Mucosa of gallbladder (tissue), 1 donor: Measurements from ENCODE around the gene EFL1. TPM values are rescaled to one million over a fixed set of nuclear protein-coding genes. Genes with fewer than 3 reads are reported as not detected.
"Not testable (repeated sequence)": the region's sequence is repeated elsewhere in the genome, so short reads cannot be mapped to it uniquely, and the experiment has no call there.

ENCODE experiments used
- DNase-seq: peaks from one replicate; pipeline ENCODE4 v3.0.0-alpha.2; 2020; ENCODE audit warnings: low spot score
- total RNA-seq: library from RNA; stranded (reverse); gene quantifications from one replicate; pipeline ENCODE4 v1.2.1, GENCODE V29; 2021
- donor health status: DM: no; HTN: no; CAD: no.

EFL1 gene
- total RNA-seq, 1 donor from 2014 or later = 22.9 TPM

DNA sequence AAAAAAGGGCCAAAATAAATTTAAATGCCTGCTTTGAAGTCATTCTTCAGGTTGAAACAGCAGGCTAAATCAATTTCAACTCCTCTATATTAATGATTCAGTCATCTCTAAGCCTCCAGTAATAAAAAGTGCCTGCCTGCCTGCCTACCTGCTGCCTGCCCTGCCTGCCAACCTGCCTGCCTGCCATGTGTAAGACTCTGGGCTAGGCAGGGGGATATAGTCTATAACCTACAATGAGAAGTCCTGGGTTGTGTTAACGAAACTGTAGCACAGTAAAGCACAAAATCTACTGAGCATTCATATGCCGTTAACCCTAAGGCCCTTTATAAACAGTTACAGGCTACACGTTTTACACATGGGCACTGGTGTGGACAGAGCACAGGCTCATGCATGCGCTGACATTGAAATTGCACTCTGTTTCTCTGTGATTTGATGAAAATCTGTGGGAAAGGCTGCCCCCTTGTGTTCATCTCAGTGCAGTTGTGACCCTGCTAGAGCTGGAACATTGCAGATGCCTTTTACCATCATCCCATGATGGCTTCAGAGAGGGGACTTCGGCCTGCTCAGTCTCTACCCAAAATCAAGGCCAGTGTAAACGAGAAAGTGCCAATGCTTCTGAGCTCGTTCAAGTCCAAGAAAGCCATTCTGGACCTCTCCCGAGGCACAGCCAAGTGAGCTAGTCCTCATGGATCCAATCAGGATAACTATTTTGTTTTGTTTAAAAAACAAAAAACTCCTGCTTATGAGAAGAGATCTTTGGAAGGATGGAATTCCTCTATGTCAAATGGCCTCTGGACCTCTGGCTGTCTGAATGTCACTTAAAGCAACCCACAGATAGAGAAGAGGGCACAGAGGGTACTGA, 64.6 kb downstream of the EFL1 start:
- DNase-seq = peak; percentile 72

DNA sequence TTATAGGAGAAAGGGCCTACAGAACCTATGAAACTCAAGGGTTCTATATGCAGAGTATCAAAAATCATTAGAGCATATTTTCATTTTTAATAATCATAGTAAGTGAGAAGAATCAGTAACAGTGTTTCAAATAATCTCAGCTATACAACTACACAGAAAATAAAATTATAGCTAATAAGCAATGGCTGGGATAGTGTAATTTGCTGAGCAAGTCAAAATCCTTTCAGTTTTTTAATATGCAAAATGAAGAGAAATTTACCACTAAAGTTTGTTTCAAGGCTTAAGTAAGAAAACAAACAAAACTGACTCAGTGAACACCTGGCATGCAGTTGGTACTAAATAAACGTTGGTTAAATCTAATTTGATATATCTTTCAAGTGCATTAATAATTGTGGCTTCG, 66.2 kb downstream of the EFL1 start:
- DNase-seq = no peak

- DNase-seq = not testable (repeated sequence)
These were observed 66.7 kb downstream of the EFL1 start for GRCh38 chr15:82195818-82196217.

DNA sequence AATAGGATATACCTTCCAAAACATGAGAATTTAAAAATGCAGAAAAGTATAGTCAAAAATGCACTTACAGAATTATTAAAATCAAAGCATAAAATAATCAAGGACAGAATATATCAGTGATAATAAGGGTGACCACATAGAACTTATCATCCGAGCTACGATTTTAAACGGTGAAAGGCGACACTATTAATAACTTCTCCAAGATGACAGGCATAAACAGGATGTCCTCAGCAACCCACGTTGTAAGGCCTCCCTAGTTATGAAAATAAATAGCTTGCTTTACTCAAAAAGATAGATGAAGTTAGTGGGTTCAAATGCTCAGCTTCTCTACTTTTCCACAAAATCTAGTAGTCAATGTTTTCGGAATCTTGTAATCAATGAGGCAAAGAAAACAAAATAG, 68.0 kb downstream of the EFL1 start:
- DNase-seq = not testable (repeated sequence)

GRCh38 chr15:82193435-82193834, 69.1 kb downstream of the EFL1 start:
- not testable (repeated sequence) for DNase-seq

GRCh38 chr15:82192394-82192793, 70.1 kb downstream of the EFL1 start:
- not testable (repeated sequence) for DNase-seq

- DNase-seq = no peak
These were observed 75.7 kb downstream of the EFL1 start for GRCh38 chr15:82186719-82187406.

GRCh38 chr15:82186161-82186560, 76.4 kb downstream of the EFL1 start:
- DNase-seq = no peak

DNA sequence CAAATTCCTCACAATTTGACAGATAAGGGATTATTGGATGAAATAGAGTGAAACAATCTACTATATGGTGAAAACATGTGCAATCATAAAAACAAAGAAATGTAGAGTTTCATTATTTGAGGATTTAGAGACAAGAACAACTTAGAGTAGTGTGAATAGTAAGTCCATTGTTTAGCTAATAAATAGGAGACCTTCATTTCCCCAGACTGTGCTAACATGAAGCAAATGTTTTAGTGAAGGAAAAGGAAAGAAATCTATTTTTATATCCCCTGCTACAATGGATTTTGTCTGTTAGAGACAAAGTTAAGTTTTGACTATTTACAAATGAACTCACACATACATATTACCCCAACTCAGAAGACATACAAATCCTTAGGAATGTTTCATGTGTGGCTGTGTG, 77.8 kb downstream of the EFL1 start:
- DNase-seq = no peak

DNA sequence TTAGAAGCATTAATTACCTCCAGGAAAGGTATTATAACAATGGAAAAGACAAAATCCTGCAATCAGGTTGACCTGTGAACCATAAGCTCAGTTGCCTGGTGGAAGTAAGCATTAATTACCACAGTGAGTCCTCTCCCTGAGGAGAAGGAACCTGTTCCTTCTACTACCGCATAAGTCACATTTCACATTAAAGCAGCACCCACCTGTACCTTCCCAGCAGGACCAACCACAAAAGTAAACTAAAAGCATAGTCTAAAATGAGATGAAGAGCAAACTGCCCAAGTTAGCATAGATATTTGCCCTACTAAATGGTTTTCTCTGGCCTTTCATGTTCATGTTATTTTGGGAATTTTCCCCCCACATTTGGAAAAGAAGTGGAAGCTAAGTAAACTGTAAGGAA, 78.2 kb downstream of the EFL1 start:
- DNase-seq = no peak

- no peak for DNase-seq
These were observed 79.2 kb downstream of the EFL1 start for GRCh38 chr15:82183121-82184031.

DNA sequence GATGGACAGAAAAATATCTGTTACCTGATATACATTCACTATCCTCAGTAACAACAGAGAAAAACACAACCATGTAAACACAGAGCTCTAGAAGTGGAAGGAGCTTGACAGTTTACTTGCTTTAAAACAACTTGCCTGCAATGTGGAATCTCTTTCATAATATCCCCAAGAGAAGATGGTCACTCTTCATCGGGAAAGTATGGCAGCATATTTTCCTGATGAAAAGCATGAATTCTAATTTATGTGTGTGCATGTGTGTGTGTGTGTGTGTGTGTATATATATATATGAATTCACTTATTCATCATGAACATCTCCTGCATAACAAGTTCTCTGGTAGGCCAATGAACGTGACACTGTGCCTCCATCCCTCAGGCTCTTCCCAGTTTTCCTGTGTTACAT, 81.2 kb downstream of the EFL1 start:
- no peak for DNase-seq

- DNase-seq = no peak
These were observed 84.5 kb downstream of the EFL1 start for GRCh38 chr15:82178061-82178460.

DNA sequence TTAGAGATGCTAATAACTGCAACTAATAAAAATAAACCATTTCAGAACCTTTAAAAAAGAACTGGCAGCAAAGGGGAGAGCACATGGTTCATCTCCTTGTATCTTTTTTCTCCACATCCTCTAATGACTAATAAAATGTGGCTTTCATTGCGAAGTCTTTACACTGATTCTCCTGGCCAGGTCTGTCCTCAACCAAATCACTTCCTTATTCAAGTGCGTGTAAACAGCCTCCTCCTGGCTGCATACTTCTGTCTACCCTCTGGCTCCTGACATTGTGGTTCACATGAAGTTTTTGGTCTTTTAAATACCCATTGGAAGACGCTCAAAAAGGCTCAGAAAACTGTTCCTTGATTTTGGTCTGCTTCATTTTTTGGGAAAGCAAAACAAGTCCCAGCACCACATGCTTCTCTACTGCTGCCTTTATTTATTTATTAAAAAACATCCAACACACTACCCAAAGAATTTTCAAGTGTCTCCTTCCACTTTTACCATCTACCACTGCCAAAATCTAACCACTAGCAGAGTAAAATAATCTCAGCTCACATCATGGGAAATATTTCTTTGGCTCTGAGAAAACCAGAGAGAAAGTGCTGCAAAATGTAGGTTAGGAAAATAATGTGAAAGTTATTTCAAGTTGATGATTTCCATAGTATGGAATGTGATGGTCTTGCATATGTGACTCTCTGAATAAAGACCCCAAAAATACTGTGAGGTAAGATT, 85.1 kb downstream of the EFL1 start:
- DNase-seq = no peak

GRCh38 chr15:82176542-82176941, 86.0 kb downstream of the EFL1 start:
- DNase-seq = no peak

- DNase-seq = no peak
These were observed 87.9 kb downstream of the EFL1 start for GRCh38 chr15:82174471-82175235.

- no peak for DNase-seq
These were observed 89.4 kb downstream of the EFL1 start for GRCh38 chr15:82173108-82173507.

GRCh38 chr15:82172506-82172905, 90.0 kb downstream of the EFL1 start:
- no peak for DNase-seq

DNA sequence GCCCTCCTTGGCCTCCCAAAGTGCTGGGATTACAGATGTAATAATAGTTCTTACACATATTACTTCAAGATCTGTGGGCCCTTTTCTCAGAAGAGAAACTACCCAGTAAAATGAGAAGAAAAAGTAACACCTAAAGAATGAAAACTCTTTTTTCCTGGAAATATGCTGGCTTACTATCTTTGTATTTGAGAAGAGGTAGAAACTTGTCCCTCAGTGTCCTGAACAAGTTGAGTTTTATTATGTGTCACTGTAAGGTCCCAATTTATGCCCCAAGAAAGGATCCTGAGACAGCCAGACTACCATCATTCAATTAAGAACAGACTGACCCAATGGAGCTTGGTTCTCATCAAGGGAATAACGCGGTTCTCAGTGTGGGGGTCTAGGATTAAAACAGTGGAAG, 93.8 kb downstream of the EFL1 start:
- no peak for DNase-seq

DNA sequence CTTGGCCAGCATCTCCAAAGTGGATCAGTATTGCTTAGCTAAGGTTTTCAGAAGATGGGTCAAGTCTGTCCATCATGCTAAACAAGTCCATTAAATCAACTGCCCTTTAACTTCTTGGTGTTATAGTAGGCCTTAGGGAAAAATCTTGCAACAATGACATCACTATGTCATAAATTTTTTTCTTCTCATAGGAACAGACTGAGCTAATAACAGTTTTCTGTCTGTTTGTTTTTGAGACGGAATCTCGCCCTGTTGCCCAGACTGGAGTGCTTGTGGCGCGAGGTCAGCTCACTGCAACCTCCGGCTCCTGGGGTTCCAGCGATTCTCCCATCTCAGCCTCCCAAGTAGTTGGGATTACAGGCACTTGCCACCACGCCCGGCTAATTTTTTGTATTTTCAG, 94.2 kb downstream of the EFL1 start:
- no peak for DNase-seq

- DNase-seq = no peak
These were observed 96.6 kb downstream of the EFL1 start for GRCh38 chr15:82165948-82166376.
